Measurements from ENCODE around the gene UNC45B. TPM values are rescaled to one million over a fixed set of nuclear protein-coding genes. Genes with fewer than 3 reads are reported as not detected.
A peak's percentile ranks its signal among the peaks of the same experiment; 100 is the strongest.
"Not testable (repeated sequence)": the region's sequence is repeated elsewhere in the genome, so short reads cannot be mapped to it uniquely, and the experiment has no call there.

Gene UNC45B
- total RNA-seq, 2 donors from 2014 or later, result 0.14 TPM; not detected in 1

DNA sequence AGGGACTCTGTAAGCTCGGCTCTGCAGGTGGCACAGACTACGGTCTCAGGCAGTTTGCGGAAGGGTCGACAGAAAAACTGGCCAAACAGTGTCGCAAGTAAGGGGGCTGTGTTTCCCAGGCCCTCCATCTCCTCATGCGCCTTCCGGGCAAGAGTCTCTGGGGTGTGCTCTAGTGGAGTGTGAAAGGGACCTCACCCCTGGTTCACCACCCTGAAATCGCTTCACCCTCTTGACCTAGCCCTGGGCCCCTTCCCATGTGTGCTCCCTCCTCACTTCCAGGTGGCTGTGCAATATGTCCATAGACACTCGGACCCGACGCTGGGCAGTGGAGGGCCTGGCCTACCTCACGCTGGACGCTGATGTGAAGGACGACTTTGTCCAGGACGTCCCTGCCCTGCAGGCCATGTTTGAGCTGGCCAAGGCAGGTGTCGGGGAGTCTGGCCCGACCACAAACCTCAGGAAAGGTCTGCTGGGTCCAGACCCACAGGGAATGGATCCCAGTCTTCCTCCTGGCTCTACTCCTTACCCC lies 22.3 kb downstream of the UNC45B start:
- Mint-ChIP-seq H3K4me3 (no peak overlapping the region), H3K9me3 (no peaks in the 10 kb centered on the region), H3K27me3 (no peaks in the 10 kb centered on the region), H3K4me1 (ENCODE audit: low read depth in 2 of 2) (peaks cover 13 to 15% of the 10 kb centered on the region in 2 donors), H3K27ac (peak overlapping the region in 1 of 2 donors; percentile 46), H3K36me3 (no peaks in the 10 kb centered on the region)
- DNase-seq (ENCODE audit: low spot score), result no peak
- ATAC-seq, result no peak

DNA sequence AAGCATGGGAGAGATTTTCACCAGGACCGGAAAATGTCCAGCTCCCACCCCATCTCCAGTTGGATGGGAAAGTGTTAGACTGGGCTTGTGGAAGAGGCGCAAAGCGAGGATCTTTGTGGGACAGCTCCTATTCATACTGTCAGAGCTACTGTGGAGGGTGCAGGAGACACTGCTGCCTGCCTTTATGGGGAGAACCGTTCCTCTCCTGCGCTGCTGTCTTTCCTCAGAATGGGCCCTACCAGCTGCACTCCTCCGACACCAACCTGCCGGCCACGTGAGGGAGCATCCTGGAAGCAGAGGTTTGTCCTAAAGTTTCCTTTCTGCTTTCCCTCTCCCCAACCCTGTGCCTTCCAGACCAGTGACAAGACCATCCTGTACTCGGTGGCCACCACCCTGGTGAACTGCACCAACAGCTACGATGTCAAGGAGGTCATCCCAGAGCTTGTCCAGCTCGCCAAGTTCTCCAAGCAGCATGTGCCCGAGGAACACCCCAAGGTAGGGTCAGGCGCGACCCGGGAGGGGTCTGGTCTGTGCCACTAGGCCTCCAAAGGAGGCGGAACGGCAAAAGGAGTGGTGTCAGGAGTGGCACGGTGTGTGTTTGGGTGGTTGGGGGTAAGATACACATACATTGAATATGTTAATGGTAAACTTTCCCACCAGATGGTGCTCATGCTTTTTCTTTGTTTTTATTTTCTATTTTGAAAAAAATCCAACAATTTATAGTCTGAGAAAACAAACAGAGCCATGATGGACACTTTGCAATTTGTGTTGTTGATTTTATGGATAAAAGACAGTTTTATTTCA lies 23.6 kb downstream of the UNC45B start:
- Mint-ChIP-seq H3K36me3 (no peaks in the 10 kb centered on the region), H3K4me3 (no peak overlapping the region), H3K27ac (no peak overlapping the region), H3K4me1 (ENCODE audit: low read depth in 2 of 2) (peaks cover 15 to 19% of the 10 kb centered on the region in 2 donors), H3K9me3 (no peaks in the 10 kb centered on the region), H3K27me3 (no peaks in the 10 kb centered on the region)
- ATAC-seq, result peak in 1 of 2 donors; percentile 37
- no peak for DNase-seq (ENCODE audit: low spot score)

DNA sequence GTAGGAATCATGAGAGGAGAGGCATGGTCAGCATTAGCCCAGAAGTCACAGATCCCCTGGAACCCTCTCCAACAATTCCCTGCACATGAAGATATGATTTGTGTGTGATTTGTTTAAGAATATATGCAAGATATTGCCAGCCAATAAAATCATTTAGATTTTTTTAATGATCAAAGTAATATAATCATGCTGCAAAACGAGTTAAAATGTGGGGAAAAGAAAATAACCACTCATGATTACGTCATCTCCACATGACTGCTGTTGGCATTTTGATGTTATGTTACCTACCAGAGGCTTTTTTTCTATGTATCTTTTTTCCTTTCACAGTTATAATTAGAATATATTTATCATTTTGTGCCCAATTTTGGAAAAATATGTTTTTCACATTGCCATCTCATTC lies 24.2 kb downstream of the UNC45B start:
- Mint-ChIP-seq H3K27ac (no peak overlapping the region), H3K27me3 (no peaks in the 10 kb centered on the region), H3K4me3 (no peak overlapping the region), H3K36me3 (no peaks in the 10 kb centered on the region), H3K9me3 (no peaks in the 10 kb centered on the region), H3K4me1 (ENCODE audit: low read depth in 2 of 2) (peaks cover 18 to 19% of the 10 kb centered on the region in 2 donors)
- ATAC-seq (no peak), DNase-seq (ENCODE audit: low spot score) (no peak)

DNA sequence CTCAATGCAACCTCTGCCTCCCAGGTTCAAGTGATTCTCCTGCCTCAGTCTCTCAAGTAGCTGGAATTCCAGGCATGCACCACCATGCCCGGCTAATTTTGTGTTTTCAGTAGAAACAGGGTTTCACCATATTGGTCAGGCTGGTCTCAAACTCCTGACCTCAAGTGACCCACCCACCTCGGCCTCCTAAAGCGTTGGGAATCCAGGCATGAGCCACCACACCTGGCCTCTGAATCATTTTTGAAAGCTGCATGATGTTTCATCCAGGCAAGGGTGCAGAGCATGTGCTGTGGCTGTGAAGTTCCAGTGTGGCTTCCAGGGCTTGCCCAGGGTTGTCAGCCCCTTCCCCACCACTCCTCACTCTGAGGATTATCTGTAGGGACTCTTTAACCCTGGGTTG lies 24.7 kb downstream of the UNC45B start:
- peaks cover 20 to 24% of the 10 kb centered on the region in 2 donors for H3K4me1 Mint-ChIP-seq (ENCODE audit: low read depth in 2 of 2)
- H3K9me3 Mint-ChIP-seq; ATAC-seq; H3K4me3 Mint-ChIP-seq; H3K27me3 Mint-ChIP-seq; DNase-seq (ENCODE audit: low spot score); H3K27ac Mint-ChIP-seq; H3K36me3 Mint-ChIP-seq: not testable (repeated sequence)

DNA sequence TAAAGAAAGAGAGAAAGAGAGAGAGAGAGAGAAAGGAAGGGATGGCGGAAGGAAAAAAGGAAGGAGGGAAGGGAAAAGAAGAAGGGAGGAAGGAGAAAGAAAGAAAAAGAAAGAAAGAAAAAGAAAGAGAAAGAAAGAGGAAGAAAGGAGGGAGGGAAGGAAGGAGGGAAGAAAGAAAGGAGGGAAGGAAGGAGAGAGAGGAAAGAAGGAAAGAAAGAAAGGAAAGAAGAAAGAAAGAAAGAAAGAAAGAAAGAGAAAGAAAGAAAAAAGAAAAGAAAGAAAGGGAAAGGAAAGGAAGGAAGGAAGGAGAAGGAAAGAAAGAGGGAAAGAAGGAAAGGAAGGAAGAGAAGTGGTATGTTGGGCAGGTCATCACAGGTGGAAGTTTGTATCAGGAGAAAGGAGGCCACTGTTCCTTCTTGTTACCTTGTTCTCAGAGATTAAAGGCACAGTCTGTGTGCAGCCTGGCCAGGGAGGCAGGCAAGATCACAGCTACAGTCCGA lies 27.3 kb downstream of the UNC45B start:
- H3K4me3 Mint-ChIP-seq, result no peak overlapping the region
- no peaks in the 10 kb centered on the region for H3K36me3 Mint-ChIP-seq
- ATAC-seq (no peak), DNase-seq (ENCODE audit: low spot score) (no peak)
- H3K27ac Mint-ChIP-seq, result peak overlapping the region in 1 of 2 donors; percentile 10
- no peaks in the 10 kb centered on the region for H3K27me3 Mint-ChIP-seq
- H3K4me1 Mint-ChIP-seq (ENCODE audit: low read depth in 2 of 2), result peaks cover 38 to 44% of the 10 kb centered on the region in 2 donors
- no peaks in the 10 kb centered on the region for H3K9me3 Mint-ChIP-seq

DNA sequence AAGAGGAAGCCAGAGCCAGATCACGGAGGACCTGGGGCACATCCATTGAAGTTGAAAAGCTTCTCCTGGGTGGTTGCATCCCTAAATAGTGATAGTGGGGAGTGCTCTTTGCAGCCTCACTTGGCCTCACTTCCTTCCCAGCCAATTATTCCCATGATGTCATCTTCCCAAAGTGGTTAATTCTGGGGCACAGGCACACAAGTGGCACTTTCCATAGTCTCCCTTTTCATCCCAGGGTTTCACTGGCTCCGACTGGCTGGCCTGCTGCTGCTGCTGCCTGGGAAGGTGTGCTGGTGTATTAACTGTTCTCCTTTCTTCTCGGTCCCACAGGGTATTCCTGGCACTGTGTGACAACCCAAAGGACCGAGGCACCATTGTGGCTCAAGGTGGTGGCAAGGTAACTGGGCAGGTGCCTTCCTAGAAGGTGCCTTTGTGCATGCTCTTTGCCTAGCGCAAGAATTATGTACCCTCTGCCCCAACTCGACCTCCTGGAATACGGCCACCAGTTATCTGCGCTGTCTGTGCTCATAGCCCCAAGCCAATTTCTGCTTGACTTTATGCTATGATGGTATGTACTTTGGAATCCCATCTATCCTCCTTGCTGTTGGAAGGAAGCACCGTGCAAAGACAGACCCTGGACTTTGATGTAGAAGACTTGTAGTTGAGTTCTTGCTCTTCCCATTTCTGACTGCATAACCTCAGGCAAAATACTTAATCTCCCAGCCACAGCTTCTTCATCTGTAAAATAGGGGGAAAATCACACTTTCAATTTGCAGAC lies 28.2 kb downstream of the UNC45B start:
- ATAC-seq (no peak), DNase-seq (ENCODE audit: low spot score) (no peak)
- Mint-ChIP-seq H3K27ac (peak overlapping the region in 1 of 2 donors; percentile 27), H3K36me3 (no peaks in the 10 kb centered on the region), H3K4me3 (no peak overlapping the region), H3K4me1 (ENCODE audit: low read depth in 2 of 2) (peaks cover 43 to 49% of the 10 kb centered on the region in 2 donors), H3K9me3 (no peaks in the 10 kb centered on the region), H3K27me3 (no peaks in the 10 kb centered on the region)

DNA sequence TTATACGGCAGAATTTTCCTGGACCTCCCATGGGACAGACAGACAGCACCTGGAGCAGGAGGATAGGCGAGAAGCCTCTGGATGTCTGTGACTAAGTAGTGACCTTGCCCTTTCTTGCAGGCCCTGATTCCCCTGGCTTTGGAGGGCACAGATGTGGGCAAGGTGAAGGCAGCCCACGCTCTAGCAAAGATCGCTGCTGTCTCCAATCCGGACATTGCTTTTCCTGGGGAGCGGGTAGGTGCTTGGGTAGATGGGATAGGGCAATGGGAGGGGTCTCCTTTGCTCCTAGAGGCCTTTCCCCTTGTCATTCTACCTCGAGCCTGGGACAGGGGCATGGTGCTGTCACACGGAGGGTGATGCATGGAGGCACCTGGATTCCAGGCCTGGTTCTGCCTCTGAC lies 29.3 kb downstream of the UNC45B start:
- H3K4me1 Mint-ChIP-seq (ENCODE audit: low read depth in 2 of 2), result peaks cover 42 to 43% of the 10 kb centered on the region in 2 donors
- no peak for ATAC-seq

DNA sequence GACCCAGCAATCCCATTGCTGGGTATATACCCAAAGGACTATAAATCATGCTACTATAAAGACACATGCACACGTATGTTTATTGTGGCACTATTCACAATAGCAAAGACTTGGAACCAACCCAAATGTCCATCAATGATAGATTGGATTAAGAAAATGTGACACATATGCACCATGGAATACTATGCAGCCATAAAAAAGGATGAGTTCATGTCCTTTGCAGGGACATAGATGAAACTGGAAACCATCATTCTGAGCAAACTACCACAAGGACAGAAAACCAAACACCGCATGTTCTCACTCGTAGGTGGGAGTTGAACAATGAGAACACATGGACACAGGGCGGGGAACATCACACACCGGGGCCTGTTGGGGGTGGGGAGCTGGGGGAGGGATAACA lies 31.8 kb downstream of the UNC45B start:
- peak overlapping the region in 1 of 2 donors; percentile 58 for H3K27ac Mint-ChIP-seq
- peaks cover 45 to 56% of the 10 kb centered on the region in 2 donors for H3K4me1 Mint-ChIP-seq (ENCODE audit: low read depth in 2 of 2)
- not testable (repeated sequence) for ATAC-seq, H3K4me3 Mint-ChIP-seq, H3K9me3 Mint-ChIP-seq, H3K27me3 Mint-ChIP-seq, H3K36me3 Mint-ChIP-seq
- peak; percentile 10 for DNase-seq (ENCODE audit: low spot score)

More for the DNA sequence above, 29.3 kb downstream of the UNC45B start:
- Mint-ChIP-seq H3K27me3 (no peaks in the 10 kb centered on the region), H3K36me3 (no peaks in the 10 kb centered on the region), H3K27ac (peak overlapping the region; percentile 92 to 97), H3K4me3 (no peak overlapping the region), H3K9me3 (no peaks in the 10 kb centered on the region)
- DNase-seq (ENCODE audit: low spot score), result no peak

DNA sequence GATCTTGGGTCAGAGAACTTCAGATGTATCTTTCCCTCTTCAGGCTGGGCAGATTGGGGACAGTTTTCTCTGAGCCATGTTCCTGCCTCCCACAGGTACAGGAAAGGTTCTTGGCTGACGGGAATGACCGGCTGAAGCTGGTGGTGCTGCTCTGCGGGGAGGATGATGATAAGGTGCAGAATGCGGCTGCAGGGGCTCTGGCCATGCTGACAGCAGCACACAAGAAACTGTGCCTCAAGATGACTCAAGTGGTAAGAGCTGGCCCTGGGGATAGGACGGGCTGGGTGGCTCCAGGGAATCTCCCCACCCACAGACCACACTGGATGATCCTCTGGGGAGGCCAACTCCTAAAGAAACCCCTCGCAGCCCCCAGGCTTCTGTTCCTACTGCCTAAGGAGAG lies 35.7 kb downstream of the UNC45B start:
- H3K27ac Mint-ChIP-seq, result peak overlapping the region in 1 of 2 donors; percentile 33
- H3K4me1 Mint-ChIP-seq (ENCODE audit: low read depth in 2 of 2), result peaks cover 50 to 58% of the 10 kb centered on the region in 2 donors
- H3K27me3 Mint-ChIP-seq, result no peaks in the 10 kb centered on the region
- ATAC-seq (no peak), DNase-seq (ENCODE audit: low spot score) (no peak)
- H3K36me3 Mint-ChIP-seq, result no peaks in the 10 kb centered on the region
- no peaks in the 10 kb centered on the region for H3K9me3 Mint-ChIP-seq
- no peak overlapping the region for H3K4me3 Mint-ChIP-seq

DNA sequence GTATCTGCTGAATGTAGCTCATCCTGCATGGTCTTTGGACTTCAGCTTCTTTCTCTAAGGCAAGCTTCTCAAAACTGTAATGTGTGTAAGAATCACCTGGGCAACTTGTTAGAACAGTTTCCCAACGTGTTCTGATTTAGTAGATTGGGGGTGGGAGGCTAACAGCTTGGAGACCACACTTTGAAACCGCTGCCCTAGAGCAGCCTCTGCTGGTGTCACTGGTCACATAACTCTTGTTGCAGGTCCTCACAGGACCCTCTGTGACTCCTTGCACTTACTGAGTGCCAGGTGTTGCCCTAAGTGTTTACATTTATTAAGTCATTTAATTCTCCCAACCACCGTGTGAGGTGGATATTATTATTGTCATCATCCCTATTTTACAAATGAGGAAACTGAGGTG lies 36.7 kb downstream of the UNC45B start:
- Mint-ChIP-seq H3K4me1 (ENCODE audit: low read depth in 2 of 2) (peaks cover 48 to 52% of the 10 kb centered on the region in 2 donors), H3K4me3 (peak overlapping the region; percentile 2)
- ATAC-seq, result no peak

DNA sequence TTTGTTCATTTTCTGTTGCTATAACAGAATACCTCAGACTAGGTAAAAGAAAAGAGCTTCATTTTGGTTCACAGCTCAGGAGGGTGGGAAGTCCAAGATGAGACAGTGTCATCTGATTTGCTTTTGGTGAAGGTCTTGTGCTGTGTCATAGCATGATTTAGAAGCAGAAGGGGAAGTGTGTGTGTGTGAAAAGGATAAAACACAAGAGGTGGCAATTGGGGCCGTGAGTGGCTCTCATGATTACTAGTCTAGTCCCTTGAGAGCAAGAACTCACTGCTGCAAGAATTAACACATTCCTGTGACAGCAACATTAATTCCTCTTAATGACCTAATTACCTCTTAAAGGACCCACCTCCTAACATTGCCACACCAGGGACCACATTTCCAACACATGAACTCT lies 38.2 kb downstream of the UNC45B start:
- peaks cover 40 to 46% of the 10 kb centered on the region in 2 donors for H3K4me1 Mint-ChIP-seq (ENCODE audit: low read depth in 2 of 2)
- no peaks in the 10 kb centered on the region for H3K27me3 Mint-ChIP-seq
- DNase-seq (ENCODE audit: low spot score) (no peak), ATAC-seq (peak; percentile 77 to 92)
- H3K36me3 Mint-ChIP-seq, result no peaks in the 10 kb centered on the region
- peak overlapping the region; percentile 33 for H3K4me3 Mint-ChIP-seq
- no peaks in the 10 kb centered on the region for H3K9me3 Mint-ChIP-seq
- H3K27ac Mint-ChIP-seq, result peak overlapping the region in 1 of 2 donors; percentile 32

More for the DNA sequence above, 36.7 kb downstream of the UNC45B start:
- no peaks in the 10 kb centered on the region for H3K27me3 Mint-ChIP-seq
- H3K36me3 Mint-ChIP-seq, result no peaks in the 10 kb centered on the region
- no peak for DNase-seq (ENCODE audit: low spot score)
- H3K9me3 Mint-ChIP-seq, result no peaks in the 10 kb centered on the region
- peak overlapping the region in 1 of 2 donors; percentile 6 for H3K27ac Mint-ChIP-seq

DNA sequence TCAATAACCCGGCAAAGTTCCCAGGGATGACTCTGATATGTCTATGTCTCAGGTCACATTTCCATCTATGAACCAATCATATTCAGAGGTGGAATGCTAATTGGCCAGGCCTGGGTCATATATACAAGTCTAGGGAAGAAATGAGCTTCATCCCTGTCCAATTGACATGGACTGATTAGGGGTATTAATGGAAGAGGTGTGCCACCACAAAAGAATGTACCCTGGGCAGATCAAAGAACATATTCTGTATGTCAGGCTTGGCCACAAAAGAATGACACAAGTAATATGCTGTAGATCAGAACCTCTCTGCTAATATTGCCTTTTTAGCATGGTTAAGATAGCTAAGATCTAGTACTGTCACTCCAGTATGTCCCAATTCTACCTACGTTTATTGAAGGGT lies 39.9 kb downstream of the UNC45B start:
- DNase-seq (ENCODE audit: low spot score), result no peak
- H3K36me3 Mint-ChIP-seq, result no peaks in the 10 kb centered on the region
- no peaks in the 10 kb centered on the region for H3K9me3 Mint-ChIP-seq
- peaks cover 44 to 46% of the 10 kb centered on the region in 2 donors for H3K4me1 Mint-ChIP-seq (ENCODE audit: low read depth in 2 of 2)
- H3K27ac Mint-ChIP-seq, result no peak overlapping the region
- no peak overlapping the region for H3K4me3 Mint-ChIP-seq
- ATAC-seq, result no peak
- no peaks in the 10 kb centered on the region for H3K27me3 Mint-ChIP-seq

DNA sequence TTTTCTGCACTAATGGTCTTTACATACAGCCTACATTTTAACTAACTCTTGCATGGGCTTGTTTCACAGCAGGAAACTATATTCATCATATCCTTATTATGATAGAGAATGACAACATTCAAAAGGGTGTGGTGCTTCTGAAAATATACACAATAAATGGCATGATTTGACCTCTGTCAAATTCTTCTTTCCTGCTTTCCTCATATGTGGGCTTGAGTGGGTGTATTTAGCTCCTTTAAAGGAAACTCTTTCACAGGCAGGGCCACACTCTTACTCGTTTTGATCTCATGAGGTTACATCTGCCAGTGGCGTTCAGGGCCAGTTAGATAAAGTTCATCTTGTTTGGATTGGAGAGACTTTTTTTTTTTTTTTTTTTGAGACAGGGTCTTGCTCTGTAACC lies 40.5 kb downstream of the UNC45B start:
- DNase-seq (ENCODE audit: low spot score), result no peak
- Mint-ChIP-seq H3K4me1 (ENCODE audit: low read depth in 2 of 2) (peaks cover 39 to 44% of the 10 kb centered on the region in 2 donors), H3K27me3 (no peaks in the 10 kb centered on the region), H3K36me3 (no peaks in the 10 kb centered on the region), H3K9me3 (no peaks in the 10 kb centered on the region), H3K27ac (no peak overlapping the region), H3K4me3 (no peak overlapping the region)
- ATAC-seq, result no peak

DNA sequence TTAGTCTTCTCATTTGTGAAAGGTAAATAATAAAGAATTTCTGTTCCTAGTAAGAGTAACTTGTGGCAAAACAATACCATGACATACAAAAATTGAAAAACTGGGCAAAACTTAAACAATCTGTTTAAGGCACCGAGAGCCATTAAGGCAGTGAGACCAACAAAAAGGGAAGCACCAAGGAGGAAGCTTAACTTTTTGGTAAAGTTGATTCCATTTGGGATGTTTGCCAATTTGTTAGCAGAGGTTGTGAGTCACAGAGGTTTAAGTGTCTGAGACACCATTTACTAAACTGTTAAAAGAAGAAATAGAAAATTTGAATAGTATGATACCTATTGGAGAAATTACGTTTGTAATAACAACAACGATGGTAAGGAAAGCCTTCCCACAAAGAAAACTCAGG lies 41.7 kb downstream of the UNC45B start:
- Mint-ChIP-seq H3K4me1 (ENCODE audit: low read depth in 2 of 2) (peaks cover 33 to 38% of the 10 kb centered on the region in 2 donors), H3K36me3 (no peaks in the 10 kb centered on the region), H3K27me3 (no peaks in the 10 kb centered on the region), H3K4me3 (no peak overlapping the region), H3K9me3 (no peaks in the 10 kb centered on the region), H3K27ac (no peak overlapping the region)
- DNase-seq (ENCODE audit: low spot score) (no peak), ATAC-seq (no peak)
